MM.1S (cell line): ENCODE data around the gene CEP350.

ENCODE experiments used
- DNase-seq: peaks from one replicate; pipeline ENCODE4 v3.0.0-alpha.2; 2015
- H2AFZ ChIP-seq: fragments of 300-600 bp; sonication (generic); 2 replicates; pipeline ENCODE4 v1.6.0; 2016; ENCODE audit warnings: antibody characterized with exemption, low read length
- H3F3A ChIP-seq: fragments of 300-600 bp; sonication (generic); 2 replicates; pipeline ENCODE4 v1.6.1; 2016; ENCODE audit warnings: mild to moderate bottlenecking, antibody characterized with exemption, low read length, moderate library complexity, mixed read lengths; ENCODE audit not compliant: insufficient read depth
- H3K27ac ChIP-seq: fragments of 300-600 bp; sonication (generic); 2 replicates; pipeline ENCODE4 v1.5.1; 2016; ENCODE audit warnings: mild to moderate bottlenecking, low read length
- H3K27me3 ChIP-seq: fragments of 300-600 bp; sonication (generic); replicated peaks from 2 replicates; pipeline ENCODE4 v1.6.0; 2016; ENCODE audit warnings: low read length; ENCODE audit not compliant: insufficient read depth
- H3K36me3 ChIP-seq: fragments of 300-600 bp; sonication (generic); replicated peaks from 2 replicates; pipeline ENCODE4 v1.6.1; 2016; ENCODE audit warnings: mild to moderate bottlenecking, low read length, mixed read lengths; ENCODE audit not compliant: insufficient read depth
- H3K4me1 ChIP-seq: fragments of 300-600 bp; sonication (generic); 2 replicates; pipeline ENCODE4 v1.6.1; 2016; ENCODE audit warnings: low read length, mixed read lengths
- H3K4me2 ChIP-seq: fragments of 300-600 bp; sonication (generic); 2 replicates; pipeline ENCODE4 v1.6.0; 2016; ENCODE audit warnings: low read depth, low read length
- H3K4me3 ChIP-seq: fragments of 300-600 bp; sonication (generic); 2 replicates; pipeline ENCODE4 v1.5.1; 2016; ENCODE audit warnings: low read length, mixed read lengths
- H3K79me2 ChIP-seq: fragments of 300-600 bp; sonication (generic); 2 replicates; pipeline ENCODE4 v1.6.1; 2016; ENCODE audit warnings: mixed run types, low read length, mixed read lengths
- H3K9ac ChIP-seq: fragments of 300-600 bp; sonication (generic); 2 replicates; pipeline ENCODE4 v1.6.1; 2016; ENCODE audit warnings: low read length, mixed read lengths
- H3K9me2 ChIP-seq: fragments of 300-600 bp; sonication (generic); replicated peaks from 2 replicates; pipeline ENCODE4 v1.6.1; 2016; ENCODE audit warnings: mild to moderate bottlenecking, low read length, mixed read lengths; ENCODE audit not compliant: insufficient read depth
- H3K9me3 ChIP-seq: fragments of 300-600 bp; sonication (generic); replicated peaks from 2 replicates; pipeline ENCODE4 v1.6.1; 2016; ENCODE audit warnings: mild to moderate bottlenecking, low read length, mixed read lengths; ENCODE audit not compliant: insufficient read depth
- H4K20me1 ChIP-seq: fragments of 300-600 bp; sonication (generic); 2 replicates; pipeline ENCODE4 v1.6.1; 2016; ENCODE audit warnings: mild to moderate bottlenecking, low read length, moderate library complexity, mixed read lengths; ENCODE audit not compliant: insufficient read depth
- CTCF ChIP-seq: fragments of 300-600 bp; sonication (generic); IDR thresholded peaks from 2 replicates; pipeline ENCODE4 v1.5.1; 2016; ENCODE audit warnings: antibody characterized with exemption, low read length, mixed read lengths
- EZH2 ChIP-seq: fragments of 300-600 bp; sonication (generic); optimal IDR thresholded peaks from 2 replicates; pipeline ENCODE3; 2017; ENCODE audit warnings: low read depth, mild to moderate bottlenecking, antibody characterized with exemption, low read length, mixed read lengths
- EZH2phosphoT487 ChIP-seq: fragments of 300-600 bp; sonication (generic); IDR thresholded peaks from 2 replicates; pipeline ENCODE4 v1.6.1; 2018; ENCODE audit warnings: antibody characterized with exemption, low read length

Gene CEP350

GRCh38 chr1:179984942-179985341 is 30.3 kb downstream of the CEP350 start:
- Histone ChIP-seq H4K20me1 (peaks cover 5% of the 10 kb centered on the region), H3K9me3 (no peaks in the 10 kb centered on the region), H3K4me2 (peak overlapping the region; percentile 5; the same call in 1 of the 2 replicates), H3K4me1 (peaks cover 12% of the 10 kb centered on the region), H3K9ac (no peak overlapping the region), H3K27ac (no peak overlapping the region), H3K9me2 (no peaks in the 10 kb centered on the region), H3K27me3 (no peaks in the 10 kb centered on the region), H3F3A (no peaks in the 10 kb centered on the region), H2AFZ (no peak overlapping the region), H3K36me3 (no peaks in the 10 kb centered on the region; the same call in none of the 2 replicates), H3K4me3 (no peak overlapping the region), H3K79me2 (peaks cover 83% of the 10 kb centered on the region)
- DNase-seq = peak; percentile 5
- TF ChIP-seq CTCF (no peak), EZH2phosphoT487 (no peak), EZH2 (no peak)

DNA sequence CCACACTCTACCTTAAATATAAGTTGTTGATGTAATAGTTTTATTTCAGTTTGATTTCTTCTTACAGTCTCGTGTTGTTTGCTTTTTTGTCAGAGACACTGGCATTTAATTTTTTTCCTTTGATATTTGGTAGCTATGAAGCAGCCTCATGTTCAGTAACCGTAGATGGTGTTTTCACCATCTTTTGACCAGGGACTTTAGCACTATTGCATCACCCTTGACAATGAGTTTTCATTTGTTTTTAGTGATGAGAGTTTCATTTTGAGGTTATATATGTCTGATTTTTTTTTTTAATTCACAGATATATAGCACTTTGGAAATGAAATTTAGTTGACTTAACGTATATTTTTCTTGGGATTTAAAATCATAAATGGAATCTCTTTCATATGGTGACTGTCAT is 36.2 kb downstream of the CEP350 start:
- Histone ChIP-seq H3K27ac (no peak overlapping the region), H3K36me3 (no peaks in the 10 kb centered on the region; the same call in none of the 2 replicates), H3K9me3 (no peaks in the 10 kb centered on the region), H3K9me2 (no peaks in the 10 kb centered on the region), H2AFZ (no peak overlapping the region), H4K20me1 (no peaks in the 10 kb centered on the region), H3F3A (no peaks in the 10 kb centered on the region), H3K9ac (no peak overlapping the region), H3K79me2 (peaks cover 39% of the 10 kb centered on the region), H3K4me2 (no peak overlapping the region), H3K27me3 (no peaks in the 10 kb centered on the region), H3K4me3 (no peak overlapping the region), H3K4me1 (no peaks in the 10 kb centered on the region)
- peak; percentile 4 for DNase-seq
- no peak for TF ChIP-seq EZH2phosphoT487
- TF ChIP-seq EZH2 = no peak
- no peak for TF ChIP-seq CTCF

GRCh38 chr1:179995576-179995975 is 41.0 kb downstream of the CEP350 start:
- Histone ChIP-seq H4K20me1 (no peaks in the 10 kb centered on the region), H3F3A (no peaks in the 10 kb centered on the region), H3K4me2 (no peak overlapping the region), H2AFZ (no peak overlapping the region), H3K9me2 (no peaks in the 10 kb centered on the region), H3K36me3 (peaks cover 4% of the 10 kb centered on the region; the same call in 1 of the 2 replicates), H3K9me3 (no peaks in the 10 kb centered on the region), H3K4me3 (no peak overlapping the region), H3K4me1 (peaks cover 16% of the 10 kb centered on the region), H3K27me3 (no peaks in the 10 kb centered on the region), H3K27ac (no peak overlapping the region), H3K79me2 (peaks cover 39% of the 10 kb centered on the region), H3K9ac (no peak overlapping the region)
- DNase-seq = no peak
- TF ChIP-seq EZH2phosphoT487 (no peak), EZH2 (no peak), CTCF (no peak)
